Adrenal gland (tissue), 12 donors: ENCODE results near the gene HOXA10. TPM values are rescaled to one million over a fixed set of nuclear protein-coding genes. Genes with fewer than 3 reads are reported as not detected.

ENCODE experiments used
- DNase-seq, 7 donors: peaks; one replicate each; pipeline ENCODE4 v3.0.0-alpha.2; 2019 to 2020
- H3K27ac ChIP-seq, 5 donors: fragments of 200-600 bp; sonication (generic) in 4 of 5; 1 replicate in 3 of 5; 2 replicates in 2 of 5; pipeline versions ENCODE4 v1.5.1 to v1.8.0; 2016 to 2020; ENCODE audit warnings: mild to moderate bottlenecking in 1 of 5
- H3K27me3 ChIP-seq: fragments of 200-600 bp; 2 replicates; pipeline ENCODE4 v1.8.0; 2021
- H3K36me3 ChIP-seq, 2 donors: fragments of 200-600 bp; replicated peaks in 1 of 2; 1 replicate in 1 of 2; 2 replicates in 1 of 2; pipeline versions ENCODE4 v1.5.1 to v1.8.0; 2018 to 2022
- H3K4me1 ChIP-seq, 2 donors: fragments of 200-600 bp; replicated peaks in 1 of 2; 1 replicate in 1 of 2; 2 replicates in 1 of 2; pipeline versions ENCODE4 v1.5.1 to v1.8.0; 2018 to 2021
- H3K4me3 ChIP-seq, 4 donors: fragments of 200-600 bp; sonication (generic) in 3 of 4; one replicate each; pipeline ENCODE4 v1.5.1; 2016 to 2018
- H3K9me3 ChIP-seq, 3 donors: fragments of 200-600 bp; sonication (generic) in 1 of 3; replicated peaks in 1 of 3; 1 replicate in 2 of 3; 2 replicates in 1 of 3; pipeline versions ENCODE4 v1.5.1 to v1.8.0; 2016 to 2021
- CTCF ChIP-seq, 6 experiments: fragments of 450-650 bp in 4 of 6; fragments of 200-600 bp in 2 of 6; sonication (generic) in 1 of 6; IDR thresholded peaks; 1 replicate in 5 of 6; 2 replicates in 1 of 6; pipeline versions ENCODE4 v1.5.1 to v1.8.0; 2016 to 2021; ENCODE audit warnings: antibody characterized with exemption in 6 of 6, mild to moderate bottlenecking in 2 of 6, moderate library complexity in 1 of 6
- POLR2A ChIP-seq, 2 donors: fragments of 450-650 bp; IDR thresholded peaks; one replicate each; pipeline ENCODE4 v1.6.1; 2017; ENCODE audit warnings: antibody characterized with exemption in 2 of 2, mild to moderate bottlenecking in 2 of 2, moderate library complexity in 1 of 2
- WGBS, 4 donors: extraction: QIAGEN DNeasy Blood & Tissue Kit in 2 of 4; methylation state at CpG; one replicate each; pipeline versions ENCODE4 v1.1.5 to v1.1.7; 2013 to 2017; 5-methylcytosine and 5-hydroxymethylcytosine counted together
- intact Hi-C, 2 donors: fragments of 100-400 bp; cut with DNase I; formaldehyde crosslinking; loops; one replicate each; pipeline versions ENCODE4 v1.14.1 to v1.15.0; 2022 to 2023
- polyA plus RNA-seq, 3 donors: library from polyadenylated mRNA; stranded (reverse); fragments of 200-250 nt in 2 of 3; fragments of 350-450 nt in 1 of 3; fragmentation: Illumina TruSeq in 1 of 3; extraction: RNeasy Lipid Tissue Mini Kit (QIAGEN cat#74804) in 1 of 3; gene quantifications; one replicate each; pipeline ENCODE4 v1.2.3, GENCODE V29; 2013 to 2014
- total RNA-seq, 9 donors: library from RNA; depleted of rRNA in 4 of 9; stranded (reverse); fragments of >200 nt in 4 of 9; fragments of 120-200 nt in 1 of 9; fragmentation: NEBNext Ultra II Directional in 1 of 9; extraction: Animal tissue kit (Norgen Biotek cat#: 25700) in 1 of 9; gene quantifications; one replicate each; pipeline versions ENCODE4 v1.1.0 to v1.2.4, GENCODE V29; 2013 to 2023
- donor health status: healthy with polysubstance abuse.
- donor health status: Bipolar disorder and iron deficiency.
- donor health status: DM: yes; HTN: yes; CAD: no.
- donor health status: DM: no; HTN: no; CAD: no.
- donor health status: DM: no; HTN: no; CAD: no.
- donor health status: DM: yes; HTN: yes; CAD: no.

HOXA10 gene
- total and polyA plus RNA-seq, 12 donors: 0.11 to 14.7 (median 11.3) TPM

- peak; percentile 90 to 96 (median 93) for DNase-seq
- H3K27ac ChIP-seq: peak within 1 kb of the TSS; percentile 94 to 99 (median 99)
- 10 to 42% (median 22%) methylated on average over 39 to 86 of the region's 86 CpGs for WGBS, 4 donors
These were observed 30.8 kb downstream of the HOXA10 start, which contains the start of gene HOXA5 for GRCh38 chr7:27143023-27143949. HOXA5 (minus strand) TSS chr7:27143681; CDS start chr7:27143607, 74 bp downstream.

GRCh38 chr7:27142580-27143022 lies 31.5 kb downstream of the HOXA10 start:
- H3K4me3 ChIP-seq: peak overlapping the region; percentile 66 to 91 (median 76)
- peak overlapping the region; percentile 94 to 99 (median 99) for H3K27ac ChIP-seq
- peaks cover 0 to 12% of the 10 kb centered on the region in 2 donors for H3K36me3 ChIP-seq
- DNase-seq: peak in 3 of 7 donors; percentile 24 to 72 (median 48)
- no peaks in the 10 kb centered on the region for H3K9me3 ChIP-seq
- peaks cover 10 to 17% of the 10 kb centered on the region in 2 donors for H3K4me1 ChIP-seq
- 12 to 23% (median 16%) methylated on average over 29 of the region's 29 CpGs for WGBS, 4 donors
- TF ChIP-seq POLR2A (IDR thresholded peaks at IDR 0.05) (no peak), CTCF (IDR thresholded peaks at IDR 0.05) (no peak)
- intact Hi-C loops: loop anchor here (5.0 kb wide), 1 partner anchor 285 kb away; no protein-coding TSS in a partner anchor
- no peaks in the 10 kb centered on the region for H3K27me3 ChIP-seq

More at GRCh38 chr7:27143023-27143949, 30.8 kb downstream of the HOXA10 start, which contains the start of gene HOXA5:
- no peaks in the 10 kb centered on the region for H3K9me3 ChIP-seq
- intact Hi-C loops: loop anchor here (5.0 kb wide), 1 partner anchor 286 kb away; no protein-coding TSS in a partner anchor
- H3K4me3 ChIP-seq: peak within 1 kb of the TSS; percentile 66 to 91 (median 76)
- no peaks in the 10 kb centered on the region for H3K27me3 ChIP-seq
- peaks cover 14 to 21% of the 10 kb centered on the region in 2 donors for H3K4me1 ChIP-seq
- peaks cover 0 to 12% of the 10 kb centered on the region in 2 donors for H3K36me3 ChIP-seq
- TF ChIP-seq CTCF (IDR thresholded peaks at IDR 0.05) (peak; percentile 71 to 96 (median 90)), POLR2A (IDR thresholded peaks at IDR 0.05) (peak; percentile 72 to 95)

GRCh38 chr7:27141923-27142579 lies 32.1 kb downstream of the HOXA10 start:
- peak in 5 of 6 experiments; percentile 39 to 50 (median 45) for TF ChIP-seq CTCF (IDR thresholded peaks at IDR 0.05)
- peak in 1 of 2 donors; percentile 62 for TF ChIP-seq POLR2A (IDR thresholded peaks at IDR 0.05)
- intact Hi-C loops: loop anchor here (5.0 kb wide), 1 partner anchor 285 kb away; no protein-coding TSS in a partner anchor
- peak overlapping the region; percentile 66 to 91 (median 76) for H3K4me3 ChIP-seq
- peaks cover 0 to 12% of the 10 kb centered on the region in 2 donors for H3K36me3 ChIP-seq
- no peaks in the 10 kb centered on the region for H3K27me3 ChIP-seq
- DNase-seq: peak; percentile 60 to 81 (median 75)
- no peaks in the 10 kb centered on the region for H3K9me3 ChIP-seq
- 15 to 22% (median 18%) methylated on average over 25 to 30 of the region's 30 CpGs for WGBS, 4 donors
- peak overlapping the region; percentile 94 to 99 (median 99) for H3K27ac ChIP-seq
- H3K4me1 ChIP-seq: peaks cover 10 to 17% of the 10 kb centered on the region in 2 donors
